CD4-positive, alpha-beta T cell (primary cell): ENCODE measurements around the gene TNIK. TPM values are rescaled to one million over a fixed set of nuclear protein-coding genes. Genes with fewer than 3 reads are reported as not detected.
"Not testable (repeated sequence)": the region's sequence is repeated elsewhere in the genome, so short reads cannot be mapped to it uniquely, and the experiment has no call there.

Source experiments
- ATAC-seq: fragments of 200-7000 bp; cut with Tn5 transposase; one replicate; pipeline ENCODE4 v1.10.0; 2022; ENCODE audit warnings: mild to moderate bottlenecking; ENCODE audit not compliant: poor library complexity
- CTCF ChIA-PET: fragments of 350-600 bp; sonication (Branson Sonifier 250); formaldehyde crosslinking; loops from one replicate; lab custom pipeline; 2021; ENCODE audit warnings: antibody characterized with exemption, inconsistent platforms; lab: Charles Lee
- POLR2A ChIA-PET: fragments of 350-600 bp; sonication (Branson Sonifier 250); formaldehyde crosslinking; loops from one replicate; lab custom pipeline; 2021; ENCODE audit warnings: antibody characterized with exemption, inconsistent platforms; lab: Charles Lee
- DNase-seq, 14 experiments: peaks; one replicate each; pipeline ENCODE4 v3.0.0-alpha.2; 2013 to 2020; ENCODE audit warnings: mixed read lengths in 2 of 14
- H3K27ac ChIP-seq, 2 donors: one replicate each; pipeline versions ENCODE4 v1.5.1 to v1.7.0; 2013; ENCODE audit warnings: low read length in 2 of 2, low read depth in 1 of 2, mild to moderate bottlenecking in 1 of 2
- H3K27me3 ChIP-seq, 2 experiments: 1 replicate in 1 of 2; 2 replicates in 1 of 2; pipeline versions ENCODE4 v1.6.1 to v1.7.0; 2013; ENCODE audit warnings: low read length in 2 of 2, control low read depth in 1 of 2, mild to moderate bottlenecking in 1 of 2, moderate library complexity in 1 of 2; ENCODE audit not compliant: insufficient read depth in 2 of 2, control insufficient read depth in 1 of 2
- H3K36me3 ChIP-seq: one replicate; pipeline ENCODE4 v1.6.1; 2013; ENCODE audit warnings: low read length, control low read depth; ENCODE audit not compliant: insufficient read depth
- H3K4me1 ChIP-seq: one replicate; pipeline ENCODE4 v1.6.1; 2013; ENCODE audit warnings: low read length, control low read depth; ENCODE audit not compliant: insufficient read depth
- H3K4me3 ChIP-seq: one replicate; pipeline ENCODE4 v1.5.1; 2013; ENCODE audit warnings: mild to moderate bottlenecking, low read length, moderate library complexity
- H3K9me3 ChIP-seq, 2 experiments: 1 replicate in 1 of 2; 2 replicates in 1 of 2; pipeline versions ENCODE4 v1.6.1 to v1.7.0; 2013; ENCODE audit warnings: low read length in 2 of 2, mild to moderate bottlenecking in 2 of 2, control low read depth in 1 of 2, moderate library complexity in 1 of 2; ENCODE audit not compliant: control insufficient read depth in 1 of 2, insufficient read depth in 1 of 2
- H3K27ac Mint-ChIP-seq: one replicate; pipeline ENCODE4 v1.8.0; 2020; ENCODE audit warnings: mixed read lengths
- H3K27me3 Mint-ChIP-seq: one replicate; pipeline ENCODE4 v1.8.0; 2021; ENCODE audit warnings: mixed read lengths
- H3K36me3 Mint-ChIP-seq: one replicate; pipeline ENCODE4 v1.8.0; 2021; ENCODE audit warnings: low read depth, mixed read lengths
- H3K4me1 Mint-ChIP-seq: one replicate; pipeline ENCODE4 v1.8.0; 2021; ENCODE audit warnings: low read depth, mixed read lengths
- H3K4me3 Mint-ChIP-seq: one replicate; pipeline ENCODE4 v1.8.0; 2020; ENCODE audit warnings: mild to moderate bottlenecking, mixed read lengths
- H3K9me3 Mint-ChIP-seq: one replicate; pipeline ENCODE4 v1.8.0; 2020; ENCODE audit warnings: mixed read lengths
- CTCF ChIP-seq: fragments of 200-600 bp; IDR thresholded peaks from one replicate; pipeline ENCODE4 v1.8.0; 2022; ENCODE audit warnings: antibody characterized with exemption, mild to moderate bottlenecking
- intact Hi-C, 2 experiments: fragments of 100-400 bp; cut with DNase I in 1 of 2; cut with micrococcal nuclease in 1 of 2; formaldehyde crosslinking; loops; one replicate each; pipeline versions ENCODE4 v1.15.1 to v1.9.0; 2023 to 2025; cut with DNase I, micrococcal nuclease
- total RNA-seq, 174 experiments: library from RNA in 2 of 174; stranded (reverse) in 2 of 174; gene quantifications; one replicate each; pipeline ENCODE4 v1.2.3 and lab custom pipeline; 2021 to 2026

Gene TNIK
- total RNA-seq, 2 experiments from 2014 or later = 71.0 to 78.3 TPM

- H3K36me3 ChIP-seq = peaks cover 3% of the 10 kb centered on the region
- H3K4me1 Mint-ChIP-seq = peaks cover 33% of the 10 kb centered on the region
- H3K27me3 Mint-ChIP-seq = no peaks in the 10 kb centered on the region
- peaks cover 3% of the 10 kb centered on the region for H3K4me1 ChIP-seq
- no peak overlapping the region for H3K27ac ChIP-seq
- ATAC-seq (no peak), DNase-seq (no peak)
- no peaks in the 10 kb centered on the region for H3K9me3 ChIP-seq
- intact Hi-C loops = no loop called here
- H3K27me3 ChIP-seq = no peaks in the 10 kb centered on the region
- TF ChIP-seq CTCF = no peak
- H3K4me3 ChIP-seq = no peak overlapping the region
- H3K36me3 Mint-ChIP-seq = peaks cover 34% of the 10 kb centered on the region
- no peak overlapping the region for H3K27ac Mint-ChIP-seq
- ChIA-PET CTCF (interaction anchor here (2.0 kb wide), 1 partner anchor 10 kb away, joined by 8 read pairs; no protein-coding TSS in a partner anchor), POLR2A (interaction anchor here (0.9 kb wide), 1 partner anchor 13 kb away, joined by 3 read pairs; no protein-coding TSS in a partner anchor)
- no peak overlapping the region for H3K4me3 Mint-ChIP-seq
- H3K9me3 Mint-ChIP-seq = no peaks in the 10 kb centered on the region
These were observed 91.0 kb downstream of the TNIK start for GRCh38 chr3:171369156-171369555.

GRCh38 chr3:171366738-171367137 lies 93.5 kb downstream of the TNIK start:
- DNase-seq, H3K27me3 Mint-ChIP-seq, H3K9me3 ChIP-seq, intact Hi-C loops, H3K9me3 Mint-ChIP-seq, H3K27me3 ChIP-seq, H3K36me3 ChIP-seq, H3K27ac ChIP-seq, H3K27ac Mint-ChIP-seq, H3K4me3 ChIP-seq, CTCF ChIA-PET, ATAC-seq, H3K4me3 Mint-ChIP-seq, POLR2A ChIA-PET, H3K4me1 ChIP-seq: not testable (repeated sequence)
- Mint-ChIP-seq H3K4me1 (peaks cover 56% of the 10 kb centered on the region), H3K36me3 (peaks cover 34% of the 10 kb centered on the region)

- ATAC-seq = no peak
- Histone ChIP-seq H3K9me3 (no peaks in the 10 kb centered on the region), H3K36me3 (peaks cover 3% of the 10 kb centered on the region), H3K4me3 (no peak overlapping the region), H3K27ac (no peak overlapping the region), H3K27me3 (no peaks in the 10 kb centered on the region), H3K4me1 (no peaks in the 10 kb centered on the region)
- H3K27ac Mint-ChIP-seq = no peak overlapping the region
- peaks cover 34% of the 10 kb centered on the region for H3K36me3 Mint-ChIP-seq
- peaks cover 63% of the 10 kb centered on the region for H3K4me1 Mint-ChIP-seq
- DNase-seq = no peak
- no peak overlapping the region for H3K4me3 Mint-ChIP-seq
- TF ChIP-seq CTCF = no peak
- intact Hi-C loops = no loop called here
- ChIA-PET CTCF (interaction anchor here (0.6 kb wide), 2 partner anchors 72 to 122 kb away, joined by 3 read pairs; no protein-coding TSS in a partner anchor), POLR2A (no interaction called here)
- no peaks in the 10 kb centered on the region for H3K9me3 Mint-ChIP-seq
- no peaks in the 10 kb centered on the region for H3K27me3 Mint-ChIP-seq
These were observed 94.2 kb downstream of the TNIK start for GRCh38 chr3:171366043-171366442.

GRCh38 chr3:171365489-171365888 lies 94.7 kb downstream of the TNIK start:
- Histone ChIP-seq H3K27me3 (no peaks in the 10 kb centered on the region), H3K9me3 (no peaks in the 10 kb centered on the region), H3K4me1 (no peaks in the 10 kb centered on the region), H3K27ac (no peak overlapping the region), H3K4me3 (no peak overlapping the region), H3K36me3 (peaks cover 3% of the 10 kb centered on the region)
- no peaks in the 10 kb centered on the region for H3K27me3 Mint-ChIP-seq
- TF ChIP-seq CTCF = no peak
- peaks cover 68% of the 10 kb centered on the region for H3K4me1 Mint-ChIP-seq
- H3K36me3 Mint-ChIP-seq = peaks cover 33% of the 10 kb centered on the region
- ChIA-PET CTCF (interaction anchor here (0.6 to 1.2 kb wide), 3 partner anchors 15 to 121 kb away, joined by 3 to 4 read pairs (median 3); no protein-coding TSS in a partner anchor), POLR2A (interaction anchor here (0.6 kb wide), 2 partner anchors 97 to 155 kb away, joined by 3 read pairs; no protein-coding TSS in a partner anchor)
- intact Hi-C loops = no loop called here
- H3K9me3 Mint-ChIP-seq = no peaks in the 10 kb centered on the region
- ATAC-seq (no peak), DNase-seq (no peak)
- H3K4me3 Mint-ChIP-seq = no peak overlapping the region
- no peak overlapping the region for H3K27ac Mint-ChIP-seq
